Mesothelial cell of epicardium (in vitro differentiated cells): ENCODE measurements around the gene SCUBE3. TPM values are rescaled to one million over a fixed set of nuclear protein-coding genes. Genes with fewer than 3 reads are reported as not detected.

Experiments used
- DNase-seq, 2 experiments: peaks; one replicate each; pipeline ENCODE4 v3.0.0; 2021; ENCODE audit warnings: low spot score in 2 of 2; ENCODE audit not compliant: unreplicated experiment in 2 of 2
- H3K27ac Mint-ChIP-seq: 2 replicates; pipeline ENCODE4 v1.8.0; 2021; ENCODE audit warnings: mixed read lengths
- H3K27me3 Mint-ChIP-seq: 2 replicates; pipeline ENCODE4 v1.8.0; 2021; ENCODE audit warnings: low read depth, mixed read lengths
- H3K36me3 Mint-ChIP-seq: 2 replicates; pipeline ENCODE4 v1.8.0; 2021; ENCODE audit warnings: mixed read lengths
- H3K4me1 Mint-ChIP-seq: 2 replicates; pipeline ENCODE4 v1.8.0; 2021; ENCODE audit warnings: mixed read lengths
- H3K4me3 Mint-ChIP-seq: 2 replicates; pipeline ENCODE4 v1.8.0; 2021; ENCODE audit warnings: mild to moderate bottlenecking, moderate library complexity, mixed read lengths
- H3K9me3 Mint-ChIP-seq: 2 replicates; pipeline ENCODE4 v1.8.0; 2021; ENCODE audit warnings: mixed read lengths
- CTCF ChIP-seq: fragments of 200-600 bp; sonication (generic); IDR thresholded peaks from one replicate; pipeline ENCODE4 v1.5.0; 2021; ENCODE audit warnings: antibody characterized with exemption; ENCODE audit not compliant: unreplicated experiment
- total RNA-seq: library from RNA; stranded (reverse); gene quantifications from 3 replicates; pipeline ENCODE4 v1.2.1, GENCODE V29; 2021

The SCUBE3 gene
- total RNA-seq, 1 donor from 2014 or later: 54.8 TPM

- no peaks in the 10 kb centered on the region for H3K9me3 Mint-ChIP-seq
- no peaks in the 10 kb centered on the region for H3K27me3 Mint-ChIP-seq
- DNase-seq: no peak
- no peak overlapping the region for H3K4me3 Mint-ChIP-seq
- peaks cover 23% of the 10 kb centered on the region for H3K36me3 Mint-ChIP-seq
- H3K4me1 Mint-ChIP-seq: no peaks in the 10 kb centered on the region
- H3K27ac Mint-ChIP-seq: no peak overlapping the region
- no peak for TF ChIP-seq CTCF
Measured at GRCh38 chr6:35247642-35248231, 34.0 kb downstream of the SCUBE3 start.

- no peak overlapping the region for H3K27ac Mint-ChIP-seq
- H3K4me1 Mint-ChIP-seq: no peaks in the 10 kb centered on the region
- no peak overlapping the region for H3K4me3 Mint-ChIP-seq
- peaks cover 23% of the 10 kb centered on the region for H3K36me3 Mint-ChIP-seq
- no peak for DNase-seq
- no peaks in the 10 kb centered on the region for H3K9me3 Mint-ChIP-seq
- H3K27me3 Mint-ChIP-seq: no peaks in the 10 kb centered on the region
- no peak for TF ChIP-seq CTCF
Measured at GRCh38 chr6:35248300-35248699, 34.5 kb downstream of the SCUBE3 start.

- DNase-seq: no peak
- H3K9me3 Mint-ChIP-seq: no peaks in the 10 kb centered on the region
- no peak overlapping the region for H3K4me3 Mint-ChIP-seq
- H3K27ac Mint-ChIP-seq: no peak overlapping the region
- H3K27me3 Mint-ChIP-seq: no peaks in the 10 kb centered on the region
- H3K4me1 Mint-ChIP-seq: no peaks in the 10 kb centered on the region
- H3K36me3 Mint-ChIP-seq: peaks cover 22% of the 10 kb centered on the region
- no peak for TF ChIP-seq CTCF
Measured at GRCh38 chr6:35248965-35249364, 35.2 kb downstream of the SCUBE3 start.

- Mint-ChIP-seq H3K4me3 (no peak overlapping the region), H3K27ac (no peak overlapping the region), H3K9me3 (no peaks in the 10 kb centered on the region), H3K27me3 (no peaks in the 10 kb centered on the region), H3K4me1 (no peaks in the 10 kb centered on the region), H3K36me3 (peaks cover 8% of the 10 kb centered on the region)
- no peak for TF ChIP-seq CTCF
- DNase-seq: no peak
Measured at GRCh38 chr6:35251949-35252348, 38.2 kb downstream of the SCUBE3 start.

GRCh38 chr6:35253249-35253648, 39.5 kb downstream of the SCUBE3 start:
- Mint-ChIP-seq H3K4me1 (peaks cover 6% of the 10 kb centered on the region), H3K36me3 (peaks cover 8% of the 10 kb centered on the region), H3K27me3 (no peaks in the 10 kb centered on the region), H3K4me3 (no peak overlapping the region), H3K9me3 (no peaks in the 10 kb centered on the region), H3K27ac (no peak overlapping the region)
- TF ChIP-seq CTCF: no peak
- no peak for DNase-seq

GRCh38 chr6:35258336-35258735, 44.6 kb downstream of the SCUBE3 start:
- no peaks in the 10 kb centered on the region for H3K36me3 Mint-ChIP-seq
- no peaks in the 10 kb centered on the region for H3K9me3 Mint-ChIP-seq
- peak overlapping the region; percentile 99 for H3K27ac Mint-ChIP-seq
- no peak for TF ChIP-seq CTCF
- DNase-seq: no peak
- peak overlapping the region; percentile 95 for H3K4me3 Mint-ChIP-seq
- H3K4me1 Mint-ChIP-seq: peaks cover 30% of the 10 kb centered on the region
- H3K27me3 Mint-ChIP-seq: no peaks in the 10 kb centered on the region
